ENCODE measurements around the gene ARHGEF11. TPM values are rescaled to one million over a fixed set of nuclear protein-coding genes. Genes with fewer than 3 reads are reported as not detected.

The ARHGEF11 gene
- total RNA-seq, 1 experiment from 2014 or later = 0.11 TPM

GRCh38 chr1:156944848-156945247, 100.7 kb downstream of the ARHGEF11 start:
- no peaks in the 10 kb centered on the region for H3K79me2 ChIP-seq (ENCODE audit: low read length)
- no peak overlapping the region for H3K4me3 ChIP-seq (ENCODE audit: low read length)
- no peaks in the 10 kb centered on the region for H3K9me2 ChIP-seq (replicated peaks; ENCODE audit: insufficient read depth, low read length)
- H3K9me3 ChIP-seq (ENCODE audit: low read length) = no peaks in the 10 kb centered on the region
- no peak overlapping the region for H2AFZ ChIP-seq (ENCODE audit: low read length)
- H4K20me1 ChIP-seq (ENCODE audit: insufficient read depth, low read depth, low read length) = no peaks in the 10 kb centered on the region
- no peaks in the 10 kb centered on the region for H3K4me1 ChIP-seq (ENCODE audit: low read length)
- H3K4me2 ChIP-seq (ENCODE audit: low read depth, low read length, poor library complexity, severe bottlenecking) = no peak overlapping the region
- no peak for DNase-seq
- no peak overlapping the region for H3K27ac ChIP-seq (ENCODE audit: low read length)
- H3K9ac ChIP-seq (ENCODE audit: low read length) = no peak overlapping the region
- H3K27me3 ChIP-seq (ENCODE audit: low read length) = no peaks in the 10 kb centered on the region
- H3K36me3 ChIP-seq (ENCODE audit: insufficient read depth, low read length) = no peaks in the 10 kb centered on the region

- H3K4me3 ChIP-seq (ENCODE audit: low read length) = no peak overlapping the region
- no peaks in the 10 kb centered on the region for H3K9me3 ChIP-seq (ENCODE audit: low read length)
- no peak for DNase-seq
- no peaks in the 10 kb centered on the region for H4K20me1 ChIP-seq (ENCODE audit: insufficient read depth, low read depth, low read length)
- H3K27ac ChIP-seq (ENCODE audit: low read length) = no peak overlapping the region
- H3K79me2 ChIP-seq (ENCODE audit: low read length) = no peaks in the 10 kb centered on the region
- no peak overlapping the region for H2AFZ ChIP-seq (ENCODE audit: low read length)
- no peaks in the 10 kb centered on the region for H3K4me1 ChIP-seq (ENCODE audit: low read length)
- H3K27me3 ChIP-seq (ENCODE audit: low read length) = no peaks in the 10 kb centered on the region
- H3K9ac ChIP-seq (ENCODE audit: low read length) = no peak overlapping the region
- no peak overlapping the region for H3K4me2 ChIP-seq (ENCODE audit: low read depth, low read length, poor library complexity, severe bottlenecking)
- H3K9me2 ChIP-seq (replicated peaks; ENCODE audit: insufficient read depth, low read length) = no peaks in the 10 kb centered on the region
- H3K36me3 ChIP-seq (ENCODE audit: insufficient read depth, low read length) = no peaks in the 10 kb centered on the region
Observed at GRCh38 chr1:156944268-156944667, 101.3 kb downstream of the ARHGEF11 start.

- Histone ChIP-seq H3K36me3 (ENCODE audit: insufficient read depth, low read length) (no peaks in the 10 kb centered on the region), H3K79me2 (ENCODE audit: low read length) (no peaks in the 10 kb centered on the region), H3K27ac (ENCODE audit: low read length) (no peak overlapping the region), H3K9me2 (replicated peaks; ENCODE audit: insufficient read depth, low read length) (no peaks in the 10 kb centered on the region), H3K4me2 (ENCODE audit: low read depth, low read length, poor library complexity, severe bottlenecking) (no peak overlapping the region), H3K4me3 (ENCODE audit: low read length) (no peak overlapping the region), H3K27me3 (ENCODE audit: low read length) (no peaks in the 10 kb centered on the region), H3K9ac (ENCODE audit: low read length) (no peak overlapping the region), H2AFZ (ENCODE audit: low read length) (no peak overlapping the region), H3K9me3 (ENCODE audit: low read length) (no peaks in the 10 kb centered on the region), H3K4me1 (ENCODE audit: low read length) (no peaks in the 10 kb centered on the region), H4K20me1 (ENCODE audit: insufficient read depth, low read depth, low read length) (no peaks in the 10 kb centered on the region)
- no peak for DNase-seq
Observed at GRCh38 chr1:156943756-156944155, 101.8 kb downstream of the ARHGEF11 start.

- Histone ChIP-seq H3K4me2 (ENCODE audit: low read depth, low read length, poor library complexity, severe bottlenecking) (no peak overlapping the region), H4K20me1 (ENCODE audit: insufficient read depth, low read depth, low read length) (no peaks in the 10 kb centered on the region), H2AFZ (ENCODE audit: low read length) (no peak overlapping the region), H3K4me3 (ENCODE audit: low read length) (no peak overlapping the region), H3K9me3 (ENCODE audit: low read length) (no peaks in the 10 kb centered on the region), H3K27ac (ENCODE audit: low read length) (no peak overlapping the region), H3K9ac (ENCODE audit: low read length) (no peak overlapping the region), H3K36me3 (ENCODE audit: insufficient read depth, low read length) (no peaks in the 10 kb centered on the region), H3K79me2 (ENCODE audit: low read length) (no peaks in the 10 kb centered on the region), H3K9me2 (replicated peaks; ENCODE audit: insufficient read depth, low read length) (no peaks in the 10 kb centered on the region), H3K4me1 (ENCODE audit: low read length) (no peaks in the 10 kb centered on the region), H3K27me3 (ENCODE audit: low read length) (no peaks in the 10 kb centered on the region)
- no peak for DNase-seq
Observed at GRCh38 chr1:156942576-156942975, 103.0 kb downstream of the ARHGEF11 start.

- Histone ChIP-seq H3K36me3 (ENCODE audit: insufficient read depth, low read length) (no peaks in the 10 kb centered on the region), H3K4me2 (ENCODE audit: low read depth, low read length, poor library complexity, severe bottlenecking) (no peak overlapping the region), H3K4me1 (ENCODE audit: low read length) (no peaks in the 10 kb centered on the region), H3K27ac (ENCODE audit: low read length) (no peak overlapping the region), H3K9ac (ENCODE audit: low read length) (no peak overlapping the region), H3K4me3 (ENCODE audit: low read length) (no peak overlapping the region), H3K9me3 (ENCODE audit: low read length) (no peaks in the 10 kb centered on the region), H2AFZ (ENCODE audit: low read length) (no peak overlapping the region), H3K9me2 (replicated peaks; ENCODE audit: insufficient read depth, low read length) (no peaks in the 10 kb centered on the region), H3K79me2 (ENCODE audit: low read length) (no peaks in the 10 kb centered on the region), H4K20me1 (ENCODE audit: insufficient read depth, low read depth, low read length) (no peaks in the 10 kb centered on the region), H3K27me3 (ENCODE audit: low read length) (no peaks in the 10 kb centered on the region)
- DNase-seq = no peak
Observed at GRCh38 chr1:156942176-156942575, 103.4 kb downstream of the ARHGEF11 start.

- no peak overlapping the region for H3K4me2 ChIP-seq (ENCODE audit: low read depth, low read length, poor library complexity, severe bottlenecking)
- H4K20me1 ChIP-seq (ENCODE audit: insufficient read depth, low read depth, low read length) = no peaks in the 10 kb centered on the region
- no peaks in the 10 kb centered on the region for H3K27me3 ChIP-seq (ENCODE audit: low read length)
- no peak overlapping the region for H3K4me3 ChIP-seq (ENCODE audit: low read length)
- DNase-seq = no peak
- H3K9ac ChIP-seq (ENCODE audit: low read length) = no peak overlapping the region
- no peaks in the 10 kb centered on the region for H3K9me2 ChIP-seq (replicated peaks; ENCODE audit: insufficient read depth, low read length)
- H3K27ac ChIP-seq (ENCODE audit: low read length) = no peak overlapping the region
- no peaks in the 10 kb centered on the region for H3K79me2 ChIP-seq (ENCODE audit: low read length)
- H3K9me3 ChIP-seq (ENCODE audit: low read length) = no peaks in the 10 kb centered on the region
- no peaks in the 10 kb centered on the region for H3K36me3 ChIP-seq (ENCODE audit: insufficient read depth, low read length)
- no peaks in the 10 kb centered on the region for H3K4me1 ChIP-seq (ENCODE audit: low read length)
- no peak overlapping the region for H2AFZ ChIP-seq (ENCODE audit: low read length)
Observed at GRCh38 chr1:156941675-156942074, 103.9 kb downstream of the ARHGEF11 start.

GRCh38 chr1:156939786-156940334, 105.7 kb downstream of the ARHGEF11 start:
- no peak overlapping the region for H3K4me2 ChIP-seq (ENCODE audit: low read depth, low read length, poor library complexity, severe bottlenecking)
- H3K27me3 ChIP-seq (ENCODE audit: low read length) = no peaks in the 10 kb centered on the region
- H3K4me1 ChIP-seq (ENCODE audit: low read length) = no peaks in the 10 kb centered on the region
- H2AFZ ChIP-seq (ENCODE audit: low read length) = no peak overlapping the region
- no peaks in the 10 kb centered on the region for H4K20me1 ChIP-seq (ENCODE audit: insufficient read depth, low read depth, low read length)
- no peaks in the 10 kb centered on the region for H3K36me3 ChIP-seq (ENCODE audit: insufficient read depth, low read length)
- no peak overlapping the region for H3K9ac ChIP-seq (ENCODE audit: low read length)
- H3K9me3 ChIP-seq (ENCODE audit: low read length) = no peaks in the 10 kb centered on the region
- no peaks in the 10 kb centered on the region for H3K9me2 ChIP-seq (replicated peaks; ENCODE audit: insufficient read depth, low read length)
- H3K27ac ChIP-seq (ENCODE audit: low read length) = no peak overlapping the region
- H3K79me2 ChIP-seq (ENCODE audit: low read length) = no peaks in the 10 kb centered on the region
- no peak overlapping the region for H3K4me3 ChIP-seq (ENCODE audit: low read length)
- DNase-seq = no peak

GRCh38 chr1:156938813-156939212, 106.7 kb downstream of the ARHGEF11 start:
- no peaks in the 10 kb centered on the region for H3K36me3 ChIP-seq (ENCODE audit: insufficient read depth, low read length)
- no peak overlapping the region for H3K4me2 ChIP-seq (ENCODE audit: low read depth, low read length, poor library complexity, severe bottlenecking)
- no peaks in the 10 kb centered on the region for H4K20me1 ChIP-seq (ENCODE audit: insufficient read depth, low read depth, low read length)
- no peak overlapping the region for H3K27ac ChIP-seq (ENCODE audit: low read length)
- no peak overlapping the region for H3K4me3 ChIP-seq (ENCODE audit: low read length)
- H3K9me2 ChIP-seq (replicated peaks; ENCODE audit: insufficient read depth, low read length) = no peaks in the 10 kb centered on the region
- H2AFZ ChIP-seq (ENCODE audit: low read length) = no peak overlapping the region
- H3K79me2 ChIP-seq (ENCODE audit: low read length) = no peaks in the 10 kb centered on the region
- no peaks in the 10 kb centered on the region for H3K9me3 ChIP-seq (ENCODE audit: low read length)
- no peaks in the 10 kb centered on the region for H3K4me1 ChIP-seq (ENCODE audit: low read length)
- no peak for DNase-seq
- H3K27me3 ChIP-seq (ENCODE audit: low read length) = no peaks in the 10 kb centered on the region
- no peak overlapping the region for H3K9ac ChIP-seq (ENCODE audit: low read length)

GRCh38 chr1:156937883-156938282, 107.7 kb downstream of the ARHGEF11 start:
- no peak for DNase-seq
- Histone ChIP-seq H3K4me2 (ENCODE audit: low read depth, low read length, poor library complexity, severe bottlenecking) (no peak overlapping the region), H3K36me3 (ENCODE audit: insufficient read depth, low read length) (no peaks in the 10 kb centered on the region), H3K9ac (ENCODE audit: low read length) (no peak overlapping the region), H2AFZ (ENCODE audit: low read length) (no peak overlapping the region), H3K79me2 (ENCODE audit: low read length) (no peaks in the 10 kb centered on the region), H3K9me3 (ENCODE audit: low read length) (no peaks in the 10 kb centered on the region), H4K20me1 (ENCODE audit: insufficient read depth, low read depth, low read length) (no peaks in the 10 kb centered on the region), H3K9me2 (replicated peaks; ENCODE audit: insufficient read depth, low read length) (no peaks in the 10 kb centered on the region), H3K27me3 (ENCODE audit: low read length) (no peaks in the 10 kb centered on the region), H3K27ac (ENCODE audit: low read length) (no peak overlapping the region), H3K4me3 (ENCODE audit: low read length) (no peak overlapping the region), H3K4me1 (ENCODE audit: low read length) (no peaks in the 10 kb centered on the region)

Measured in Karpas-422 (cell line).